K562 (cell line): Measurements from ENCODE around the gene GATAD2B.

Experiments
- E2F8 ChIP-seq: fragments of 450-650 bp; IDR thresholded peaks from 2 replicates; pipeline ENCODE4 v1.7.1; 2018; ENCODE audit warnings: mild to moderate bottlenecking, low read depth; ENCODE audit not compliant: partially characterized antibody
- NCOA6 ChIP-seq: fragments of 450-650 bp; IDR thresholded peaks from 2 replicates; pipeline ENCODE4 v1.6.1; 2017; ENCODE audit warnings: mild to moderate bottlenecking
- POLR2AphosphoS5 ChIP-seq: IDR thresholded peaks from 2 replicates; pipeline ENCODE4 v1.6.1; 2011; ENCODE audit warnings: mild to moderate bottlenecking, low read depth, low read length, moderate library complexity; ENCODE audit not compliant: control insufficient read depth, insufficient read depth
- ZBTB1 ChIP-seq: sonication (generic); formaldehyde crosslinking; IDR thresholded peaks from 2 replicates; pipeline ENCODE4 v1.8.1; 2023; ENCODE audit warnings: missing genetic modification reagents, low read depth, mild to moderate bottlenecking, borderline replicate concordance
- ZEB2 ChIP-seq: fragments of 450-650 bp; IDR thresholded peaks from 2 replicates; pipeline ENCODE4 v1.6.1; 2016

- TF ChIP-seq E2F8 = no peak
- no peak for TF ChIP-seq NCOA6
- TF ChIP-seq ZEB2 = no peak
- TF ChIP-seq ZBTB1 (CRISPR knock-in tag) = no peak
- no peak for TF ChIP-seq POLR2AphosphoS5
These were observed 126.6 kb downstream of the GATAD2B start for GRCh38 chr1:153795934-153796785.
